Mesenchymal stem cell (in vitro differentiated cells and primary cell): Measurements from ENCODE around the gene UBR1.

ENCODE experiments used
- DNase-seq: peaks from one replicate; pipeline ENCODE4 v3.0.0-alpha.2; 2013
- H2AFZ ChIP-seq: one replicate; pipeline ENCODE4 v1.6.1; 2013; ENCODE audit warnings: low read depth, mild to moderate bottlenecking, control low read depth, inconsistent platforms, low read length, moderate library complexity
- H2AK5ac ChIP-seq: 2 replicates; pipeline ENCODE4 v1.6.1; 2013; ENCODE audit warnings: low read length, moderate library complexity, mild to moderate bottlenecking, inconsistent platforms; ENCODE audit not compliant: severe bottlenecking
- H2BK120ac ChIP-seq: one replicate; pipeline ENCODE4 v1.6.1; 2013; ENCODE audit warnings: low read depth, mild to moderate bottlenecking, inconsistent platforms, low read length, moderate library complexity
- H2BK12ac ChIP-seq, 2 experiments: one replicate each; pipeline ENCODE4 v1.6.1; 2013; ENCODE audit warnings: inconsistent platforms in 2 of 2, low read length in 2 of 2, mild to moderate bottlenecking in 2 of 2, moderate library complexity in 2 of 2, control low read depth in 1 of 2
- H2BK15ac ChIP-seq: one replicate; pipeline ENCODE4 v1.6.1; 2013; ENCODE audit warnings: mild to moderate bottlenecking, low read depth, inconsistent platforms; ENCODE audit not compliant: poor library complexity, severe bottlenecking
- H2BK5ac ChIP-seq: 2 replicates; pipeline ENCODE4 v1.6.1; 2013; ENCODE audit warnings: low read depth, mild to moderate bottlenecking, low read length, control low read depth, inconsistent platforms; ENCODE audit not compliant: poor library complexity, severe bottlenecking
- H3K14ac ChIP-seq, 2 experiments: one replicate each; pipeline ENCODE4 v1.6.1; 2013; ENCODE audit warnings: inconsistent platforms in 2 of 2, low read length in 2 of 2, control low read depth in 1 of 2, mild to moderate bottlenecking in 1 of 2, moderate library complexity in 1 of 2
- H3K18ac ChIP-seq, 2 experiments: one replicate each; pipeline ENCODE4 v1.6.1; 2013; ENCODE audit warnings: inconsistent platforms in 2 of 2, low read length in 2 of 2, control low read depth in 1 of 2, low read depth in 1 of 2, mild to moderate bottlenecking in 1 of 2
- H3K23ac ChIP-seq, 2 experiments: one replicate each; pipeline ENCODE4 v1.6.1; 2013; ENCODE audit warnings: inconsistent platforms in 2 of 2, low read length in 2 of 2, mild to moderate bottlenecking in 2 of 2, moderate library complexity in 2 of 2, control low read depth in 1 of 2
- H3K27ac ChIP-seq: 2 replicates; pipeline ENCODE4 v1.5.1; 2013; ENCODE audit warnings: mild to moderate bottlenecking, moderate library complexity, low read length, control low read depth, inconsistent platforms; ENCODE audit not compliant: poor library complexity, severe bottlenecking
- H3K27me3 ChIP-seq, 2 experiments: 2 replicates each; pipeline versions ENCODE4 v1.6.1 to v1.7.0; 2013; ENCODE audit warnings: low read length in 2 of 2, mild to moderate bottlenecking in 2 of 2, moderate library complexity in 2 of 2, control low read depth in 1 of 2, inconsistent platforms in 1 of 2; ENCODE audit not compliant: control insufficient read depth in 1 of 2, insufficient read depth in 1 of 2
- H3K36me3 ChIP-seq, 2 experiments: 2 replicates each; pipeline versions ENCODE4 v1.6.1 to v1.7.0; 2013; ENCODE audit warnings: low read length in 2 of 2, control low read depth in 1 of 2, inconsistent platforms in 1 of 2, low read depth in 1 of 2, mild to moderate bottlenecking in 1 of 2; ENCODE audit not compliant: insufficient read depth in 2 of 2, control insufficient read depth in 1 of 2
- H3K4ac ChIP-seq, 2 experiments: one replicate each; pipeline ENCODE4 v1.6.1; 2013; ENCODE audit warnings: inconsistent platforms in 2 of 2, low read length in 2 of 2, mild to moderate bottlenecking in 2 of 2, moderate library complexity in 2 of 2, control low read depth in 1 of 2, low read depth in 1 of 2
- H3K4me1 ChIP-seq: 2 replicates; pipeline ENCODE4 v1.6.1; 2013; ENCODE audit warnings: low read depth, low read length, control low read depth; ENCODE audit not compliant: control insufficient read depth, insufficient read depth
- H3K4me2 ChIP-seq: 2 replicates; pipeline ENCODE4 v1.6.1; 2013; ENCODE audit warnings: low read length, mild to moderate bottlenecking, inconsistent platforms; ENCODE audit not compliant: poor library complexity, severe bottlenecking
- H3K4me3 ChIP-seq, 2 experiments: 2 replicates each; pipeline versions ENCODE4 v1.5.1 to v1.7.0; 2013; ENCODE audit warnings: low read length in 2 of 2, mild to moderate bottlenecking in 2 of 2, control low read depth in 1 of 2, low read depth in 1 of 2; ENCODE audit not compliant: insufficient read depth in 1 of 2
- H3K79me1 ChIP-seq: replicated peaks from 2 replicates; pipeline ENCODE4 v1.6.1; 2013; ENCODE audit warnings: mild to moderate bottlenecking, control low read depth, low read length, inconsistent platforms; ENCODE audit not compliant: poor library complexity, severe bottlenecking
- H3K9ac ChIP-seq: 2 replicates; pipeline ENCODE4 v1.7.0; 2013; ENCODE audit warnings: mild to moderate bottlenecking, low read length, moderate library complexity
- H3K9me3 ChIP-seq: 2 replicates; pipeline ENCODE4 v1.7.0; 2013; ENCODE audit warnings: mild to moderate bottlenecking, low read length; ENCODE audit not compliant: control insufficient read depth
- H4K8ac ChIP-seq: one replicate; pipeline ENCODE4 v1.6.1; 2013; ENCODE audit warnings: inconsistent platforms, mild to moderate bottlenecking, low read length, moderate library complexity
- H4K91ac ChIP-seq: one replicate; pipeline ENCODE4 v1.6.1; 2013; ENCODE audit warnings: mild to moderate bottlenecking, low read length, inconsistent platforms
- WGBS: methylation state at CpG from one replicate; pipeline ENCODE4 v1.1.7; 2013; ENCODE audit warnings: mixed read lengths; 5-methylcytosine and 5-hydroxymethylcytosine counted together

Gene UBR1

DNA sequence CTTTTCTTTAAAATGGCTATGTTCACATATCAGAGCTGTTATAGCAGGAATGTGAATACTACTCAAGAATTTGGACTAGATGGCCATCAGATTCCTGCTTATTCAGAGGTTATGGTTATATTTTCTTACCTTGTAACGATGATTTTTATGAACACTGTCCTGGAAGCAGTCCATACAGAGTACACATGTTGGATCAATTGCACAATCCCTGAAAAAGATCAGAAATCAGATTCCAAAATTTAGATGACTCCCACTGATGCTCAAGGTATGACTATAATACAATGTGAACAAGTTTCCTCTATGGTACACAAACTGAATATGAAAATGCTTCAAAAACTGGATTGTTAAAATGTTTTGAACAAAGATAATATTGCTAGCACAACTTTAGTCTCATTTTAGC lies 23.3 kb downstream of the UBR1 start:
- DNase-seq, result no peak
- no CpG with 5 or more reads among the region's 1 CpG for WGBS
- Histone ChIP-seq H3K4me3 (no peak overlapping the region), H3K4me1 (peaks cover 2% of the 10 kb centered on the region), H3K4me2 (no peak overlapping the region), H4K8ac (no peak overlapping the region), H3K27me3 (no peaks in the 10 kb centered on the region), H3K36me3 (peaks cover 13 to 50% of the 10 kb centered on the region in 2 experiments), H2AFZ (no peak overlapping the region), H2AK5ac (no peak overlapping the region), H3K27ac (no peak overlapping the region), H3K14ac (no peak overlapping the region), H2BK120ac (no peak overlapping the region), H3K18ac (no peak overlapping the region), H4K91ac (no peak overlapping the region), H3K4ac (no peak overlapping the region), H3K23ac (no peak overlapping the region), H2BK12ac (no peak overlapping the region), H2BK15ac (no peak overlapping the region), H3K79me1 (peaks cover 13% of the 10 kb centered on the region), H3K9ac (no peak overlapping the region), H2BK5ac (no peak overlapping the region), H3K9me3 (no peaks in the 10 kb centered on the region)

DNA sequence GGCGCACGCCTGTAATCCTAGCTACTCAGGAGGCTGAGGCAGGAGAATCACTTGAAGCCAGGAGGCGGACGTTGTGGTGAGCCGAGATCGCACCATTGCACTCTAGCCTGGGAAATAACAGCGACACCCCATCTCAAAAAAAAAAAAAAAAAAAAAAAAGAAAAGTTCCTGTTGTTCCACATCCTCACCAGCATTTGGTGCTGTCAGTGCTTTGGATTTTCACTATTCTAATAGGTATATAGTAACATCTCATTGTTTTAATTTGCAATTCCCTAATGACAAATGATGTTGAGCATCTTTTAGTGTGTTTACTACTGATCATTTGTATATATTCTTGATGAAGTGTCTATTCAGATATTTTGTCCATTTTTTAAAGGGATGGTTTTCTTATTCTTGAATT lies 24.6 kb downstream of the UBR1 start:
- Histone ChIP-seq H2BK120ac (no peak overlapping the region), H3K27me3 (no peaks in the 10 kb centered on the region), H2BK5ac (no peak overlapping the region), H3K9me3 (no peaks in the 10 kb centered on the region), H2AK5ac (no peak overlapping the region), H3K4me3 (no peak overlapping the region), H4K91ac (no peak overlapping the region), H3K4ac (no peak overlapping the region), H3K14ac (no peak overlapping the region), H3K9ac (no peak overlapping the region), H3K4me1 (peaks cover 2% of the 10 kb centered on the region), H3K79me1 (peaks cover 12% of the 10 kb centered on the region), H3K18ac (no peak overlapping the region), H3K23ac (no peak overlapping the region), H2AFZ (no peak overlapping the region), H2BK12ac (no peak overlapping the region), H3K27ac (no peak overlapping the region), H3K4me2 (no peak overlapping the region), H2BK15ac (no peak overlapping the region), H4K8ac (no peak overlapping the region), H3K36me3 (peaks cover 13 to 50% of the 10 kb centered on the region in 2 experiments)
- no peak for DNase-seq
- WGBS, result 95% methylated on average over 5 of the region's 7 CpGs

DNA sequence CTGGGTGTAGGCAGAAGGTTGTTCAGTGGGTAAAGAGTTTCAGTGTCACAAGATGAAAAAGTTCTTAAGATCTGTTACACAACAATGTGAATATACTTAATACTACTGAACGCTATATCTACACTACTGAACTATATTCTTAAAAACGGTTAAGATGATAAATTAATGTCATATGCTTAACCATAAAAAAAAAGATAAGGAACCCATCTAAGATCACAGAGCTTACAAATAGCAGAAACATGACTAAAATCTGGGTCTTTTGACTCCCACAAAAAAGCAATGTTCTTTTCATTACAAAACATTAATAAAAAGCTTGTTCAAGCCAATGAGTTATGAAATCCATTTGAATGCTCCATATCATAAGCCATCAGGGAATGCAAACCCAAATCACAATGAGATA lies 34.4 kb downstream of the UBR1 start:
- no peak overlapping the region for H2AFZ ChIP-seq
- no peak overlapping the region for H3K4me2 ChIP-seq
- H3K9ac ChIP-seq, result no peak overlapping the region
- WGBS, result no CpG with 5 or more reads among the region's 2 CpGs
- H3K4me3 ChIP-seq, result no peak overlapping the region
- H3K18ac ChIP-seq, result no peak overlapping the region
- no peaks in the 10 kb centered on the region for H3K4me1 ChIP-seq
- H3K79me1 ChIP-seq, result peaks cover 5% of the 10 kb centered on the region
- H2BK12ac ChIP-seq, result no peak overlapping the region
- H2BK15ac ChIP-seq, result no peak overlapping the region
- H3K4ac ChIP-seq, result no peak overlapping the region
- no peak overlapping the region for H3K14ac ChIP-seq
- H2BK5ac ChIP-seq, result no peak overlapping the region
- H4K8ac ChIP-seq, result no peak overlapping the region
- no peak overlapping the region for H2AK5ac ChIP-seq
- no peak overlapping the region for H3K27ac ChIP-seq
- H3K9me3 ChIP-seq, result no peaks in the 10 kb centered on the region
- H3K36me3 ChIP-seq, result peaks cover 10 to 76% of the 10 kb centered on the region in 2 experiments
- H3K23ac ChIP-seq, result no peak overlapping the region
- no peak overlapping the region for H4K91ac ChIP-seq
- DNase-seq, result no peak
- H2BK120ac ChIP-seq, result no peak overlapping the region
- no peaks in the 10 kb centered on the region for H3K27me3 ChIP-seq

DNA sequence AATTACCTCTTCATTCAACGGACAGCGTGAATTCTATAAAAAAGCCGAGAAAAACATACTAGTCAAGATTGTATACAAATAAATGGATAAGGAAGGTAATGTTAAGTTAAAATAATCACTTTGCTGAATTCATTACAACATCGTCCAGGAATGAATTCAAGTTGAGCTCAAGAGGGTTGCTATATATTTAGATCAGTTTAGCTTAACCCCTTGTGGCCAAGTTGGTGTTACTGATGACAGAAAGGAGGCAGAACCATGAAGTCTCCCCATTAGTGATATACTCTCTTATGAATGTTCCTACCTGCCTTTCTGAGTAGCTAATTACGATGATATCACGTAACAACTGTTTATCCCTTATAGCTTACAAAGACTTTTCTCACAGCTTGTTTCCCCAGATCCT lies 34.9 kb downstream of the UBR1 start:
- H3K79me1 ChIP-seq, result peaks cover 5% of the 10 kb centered on the region
- no peak overlapping the region for H4K8ac ChIP-seq
- H3K4ac ChIP-seq, result no peak overlapping the region
- no peak overlapping the region for H3K18ac ChIP-seq
- H3K14ac ChIP-seq, result no peak overlapping the region
- H3K9me3 ChIP-seq, result no peaks in the 10 kb centered on the region
- H3K23ac ChIP-seq, result no peak overlapping the region
- H2BK5ac ChIP-seq, result no peak overlapping the region
- peaks cover 10 to 81% of the 10 kb centered on the region in 2 experiments for H3K36me3 ChIP-seq
- H3K9ac ChIP-seq, result no peak overlapping the region
- no peaks in the 10 kb centered on the region for H3K4me1 ChIP-seq
- no peaks in the 10 kb centered on the region for H3K27me3 ChIP-seq
- H2BK15ac ChIP-seq, result no peak overlapping the region
- no peak overlapping the region for H2AFZ ChIP-seq
- H2BK120ac ChIP-seq, result no peak overlapping the region
- H4K91ac ChIP-seq, result no peak overlapping the region
- WGBS, result 96% methylated on average over 3 of the region's 6 CpGs
- H3K4me3 ChIP-seq, result no peak overlapping the region
- no peak overlapping the region for H2BK12ac ChIP-seq
- H3K4me2 ChIP-seq, result no peak overlapping the region
- no peak overlapping the region for H3K27ac ChIP-seq
- H2AK5ac ChIP-seq, result no peak overlapping the region
- no peak for DNase-seq
